AG04450 (cell line): ENCODE results near the gene RGR. TPM values are rescaled to one million over a fixed set of nuclear protein-coding genes. Genes with fewer than 3 reads are reported as not detected.

Experiments
- CTCF ChIA-PET: fragments of 300-600, 350-600 bp; formaldehyde crosslinking; extraction: SDS; loops from one replicate; lab custom pipeline; 2022; ENCODE audit warnings: antibody characterized with exemption, inconsistent platforms; lab: Charles Lee
- POLR2A ChIA-PET: fragments of 350-600 bp; formaldehyde crosslinking; extraction: SDS; loops from one replicate; lab custom pipeline; 2021; ENCODE audit warnings: antibody characterized with exemption, inconsistent platforms; lab: Yijun Ruan, JAX
- DNase-seq: peaks from one replicate; pipeline ENCODE4 v3.0.0-alpha.2; 2011; ENCODE audit warnings: low read depth, low spot score
- H3K27ac ChIP-seq: one replicate; pipeline ENCODE4 v1.5.1; 2012; ENCODE audit warnings: low read depth, low read length, control low read depth
- H3K27me3 ChIP-seq: one replicate; pipeline ENCODE4 v1.6.0; 2012; ENCODE audit warnings: low read length; ENCODE audit not compliant: control insufficient read depth, insufficient read depth
- H3K4me3 ChIP-seq: 2 replicates; pipeline ENCODE4 v1.5.1; 2011; ENCODE audit warnings: mild to moderate bottlenecking, low read depth, low read length, control low read depth
- H3K9me3 ChIP-seq: 2 replicates; pipeline ENCODE4 v1.5.1; 2012; ENCODE audit warnings: low read length; ENCODE audit not compliant: control insufficient read depth, insufficient read depth
- CTCF ChIP-seq: IDR thresholded peaks from 2 replicates; pipeline ENCODE4 v1.5.1; 2011; ENCODE audit warnings: low read depth, low read length, control low read depth, inconsistent platforms
- polyA plus RNA-seq: library from polyadenylated mRNA; depleted of rRNA; stranded (reverse); fragments of >200 nt; gene quantifications from 2 replicates; pipeline ENCODE4 v1.2.3, GENCODE V29; 2011

RGR gene
- polyA plus RNA-seq, 1 experiment: not detected

DNA sequence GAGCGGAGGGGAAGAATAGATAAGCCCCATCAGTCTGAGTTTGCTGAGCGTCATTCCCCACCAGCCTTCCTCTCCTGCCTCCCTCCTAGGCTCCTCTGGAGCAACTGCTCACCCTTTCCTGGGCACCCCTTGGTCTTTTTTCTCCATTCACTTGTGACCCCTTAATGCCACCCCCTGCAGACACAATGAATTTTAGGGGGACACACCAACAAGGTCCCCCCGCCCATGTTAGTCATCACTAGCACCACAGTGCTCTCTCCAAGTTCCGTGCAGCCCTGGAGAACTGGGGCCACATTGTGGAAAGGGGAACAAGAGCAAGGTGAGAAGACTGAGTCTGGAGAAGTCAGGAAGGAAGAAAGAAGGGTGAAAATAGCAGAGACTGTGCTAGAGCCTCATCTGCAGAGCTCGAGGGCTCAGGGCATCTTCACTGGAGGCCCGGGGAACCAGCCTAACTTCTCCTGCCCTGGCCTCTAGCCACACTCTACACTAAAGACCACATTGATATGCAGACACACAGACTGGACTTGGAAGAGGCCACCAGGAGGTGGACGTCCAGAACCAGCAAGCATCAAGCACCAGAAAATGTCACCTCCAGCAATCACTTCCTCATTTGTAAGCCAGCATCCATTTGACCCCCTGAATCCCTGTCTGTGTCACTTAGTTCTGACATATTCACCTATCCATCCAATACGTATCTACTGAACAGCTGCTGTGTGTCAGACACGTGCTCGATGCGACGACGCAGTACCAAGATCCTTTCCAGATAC lies 17.5 kb downstream of the RGR start:
- H3K27me3 ChIP-seq: peaks cover 14% of the 10 kb centered on the region

GRCh38 chr10:84263716-84264115 lies 18.9 kb downstream of the RGR start:
- TF ChIP-seq CTCF: no peak
- Histone ChIP-seq H3K9me3 (no peaks in the 10 kb centered on the region), H3K27me3 (peaks cover 10% of the 10 kb centered on the region), H3K4me3 (no peak overlapping the region), H3K27ac (no peak overlapping the region)
- ChIA-PET POLR2A (no interaction called here), CTCF (interaction anchor here (0.5 to 13.4 kb wide), 33 partner anchors 9 to 925 kb away, joined by 3 to 427 read pairs (median 5); no protein-coding TSS in a partner anchor)
- DNase-seq: no peak

More for the DNA sequence above, 17.5 kb downstream of the RGR start:
- Histone ChIP-seq H3K9me3 (no peaks in the 10 kb centered on the region), H3K27ac (peak overlapping the region; percentile 11), H3K4me3 (no peak overlapping the region)
- no peak for DNase-seq
- no peak for TF ChIP-seq CTCF
- POLR2A ChIA-PET: no interaction called here
- CTCF ChIA-PET: interaction anchor here (1.3 to 13.4 kb wide), 2 partner anchors 101 to 275 kb away, joined by 5 to 427 read pairs; no protein-coding TSS in a partner anchor

- peak; percentile 98 for TF ChIP-seq CTCF
- peaks cover 10% of the 10 kb centered on the region for H3K27me3 ChIP-seq
- POLR2A ChIA-PET: no interaction called here
- DNase-seq: peak; percentile 32
- CTCF ChIA-PET: interaction anchor here (0.5 to 13.4 kb wide), 34 partner anchors 9 to 365 kb away, joined by 3 to 427 read pairs (median 5); no protein-coding TSS in a partner anchor
- no peak overlapping the region for H3K4me3 ChIP-seq
- no peaks in the 10 kb centered on the region for H3K9me3 ChIP-seq
- no peak overlapping the region for H3K27ac ChIP-seq
Observed at GRCh38 chr10:84264611-84265141, 19.8 kb downstream of the RGR start.

DNA sequence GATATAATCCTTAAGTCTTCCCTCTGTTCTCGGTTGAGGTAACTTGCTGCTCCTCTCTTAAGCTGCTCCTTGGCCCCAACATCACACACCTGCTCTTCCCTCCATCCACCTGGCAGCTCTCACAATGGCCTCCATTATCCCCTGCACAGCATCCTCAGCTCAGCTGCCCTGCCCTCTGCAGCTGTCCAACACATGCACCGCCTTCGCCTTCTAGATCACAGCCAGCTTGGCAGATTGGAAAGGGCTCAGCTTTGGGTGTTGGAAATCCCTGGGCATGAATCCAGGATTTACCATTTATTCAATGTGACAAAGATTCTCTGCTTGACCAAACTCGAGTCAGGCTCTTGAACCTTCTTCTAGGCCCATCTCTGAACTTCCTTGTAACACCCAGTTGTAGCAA lies 20.6 kb downstream of the RGR start:
- DNase-seq: no peak
- ChIA-PET POLR2A (no interaction called here), CTCF (interaction anchor here (1.2 to 13.4 kb wide), 10 partner anchors 8 to 272 kb away, joined by 3 to 427 read pairs (median 7); no protein-coding TSS in a partner anchor)
- H3K27me3 ChIP-seq: peaks cover 10% of the 10 kb centered on the region
- H3K27ac ChIP-seq: no peak overlapping the region
- no peaks in the 10 kb centered on the region for H3K9me3 ChIP-seq
- TF ChIP-seq CTCF: no peak
- H3K4me3 ChIP-seq: no peak overlapping the region
